GM18517 (cell line): ENCODE data around the gene UFSP1.

Experiments used
- ATAC-seq: cut with Tn5 transposase; IDR thresholded peaks from one replicate; pipeline ENCODE4 v1.9.1; 2021; ENCODE audit warnings: mild to moderate bottlenecking, moderate library complexity; ENCODE audit not compliant: unreplicated experiment

UFSP1 gene

GRCh38 chr7:100882785-100883526, 6.6 kb downstream of the UFSP1 start:
- no peak for ATAC-seq

DNA sequence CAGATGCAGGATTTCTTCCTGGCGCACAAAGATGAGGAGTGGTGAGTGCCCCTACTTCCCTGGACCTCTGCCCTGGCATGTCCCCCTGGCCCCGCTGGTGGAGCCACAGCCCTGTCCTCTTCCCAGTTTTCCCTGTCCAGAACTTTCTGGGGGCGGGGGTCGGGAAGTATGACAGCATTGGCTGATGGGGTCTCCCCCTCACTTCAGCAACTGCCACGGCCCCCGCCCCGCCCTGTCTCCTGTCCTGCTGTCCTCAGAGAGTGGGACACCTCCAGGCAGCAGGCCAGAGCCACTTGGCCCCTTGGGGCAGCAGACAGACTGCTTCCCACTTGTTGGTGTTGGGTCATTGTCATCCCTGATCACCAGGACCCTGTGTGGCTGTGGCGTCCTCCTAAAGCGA, 7.3 kb downstream of the UFSP1 start:
- no peak for ATAC-seq

DNA sequence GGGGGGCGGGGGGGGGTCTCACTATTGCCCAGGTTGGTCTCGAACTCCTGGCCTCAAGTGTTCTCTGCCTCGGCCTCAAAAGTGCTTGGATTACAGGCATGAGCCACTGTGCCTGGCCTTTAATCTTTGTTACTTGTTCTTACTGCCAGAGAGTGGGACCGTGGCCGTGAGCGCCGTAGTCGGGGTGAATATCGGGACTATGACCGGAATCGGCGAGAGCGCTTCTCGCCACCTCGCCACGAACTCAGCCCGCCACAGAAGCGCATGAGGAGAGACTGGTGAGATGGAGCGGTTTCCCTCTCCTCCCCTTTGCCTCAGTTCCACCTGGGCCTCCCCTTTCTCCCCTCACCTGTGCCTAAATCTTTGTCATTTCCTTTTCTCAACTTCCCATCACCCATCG, 8.4 kb downstream of the UFSP1 start:
- ATAC-seq, result no peak

GRCh38 chr7:100880645-100881044, 8.9 kb downstream of the UFSP1 start:
- no peak for ATAC-seq

DNA sequence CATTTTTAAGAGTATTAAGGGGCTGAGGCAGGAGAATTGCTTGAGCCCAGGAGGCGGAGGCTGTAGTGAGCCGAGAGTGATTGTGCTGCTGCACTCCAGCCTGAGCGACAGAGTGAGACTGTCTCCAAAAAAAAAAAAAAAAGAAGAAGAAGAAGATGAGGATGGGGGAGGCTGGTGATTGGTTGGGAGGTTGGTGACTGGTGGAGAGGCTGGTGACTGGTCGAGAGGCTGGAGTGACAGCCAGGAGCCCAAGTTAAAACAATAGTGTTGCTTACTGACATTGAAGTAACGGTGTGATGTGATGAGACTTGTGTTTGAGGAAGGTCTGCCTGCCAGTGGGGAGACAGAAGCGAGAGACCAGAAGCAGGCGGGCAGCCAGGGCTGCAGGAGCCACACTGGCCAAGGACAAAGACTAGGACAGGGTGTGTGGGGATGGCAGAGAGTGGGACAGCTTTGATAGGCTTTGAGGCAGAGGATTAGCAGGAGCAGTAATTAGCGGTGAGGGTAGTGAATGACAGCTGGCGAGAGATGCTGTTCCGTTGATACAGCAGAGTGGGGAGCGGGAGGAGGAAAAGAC, 9.7 kb downstream of the UFSP1 start:
- ATAC-seq, result no peak

GRCh38 chr7:100878685-100879084, 10.8 kb downstream of the UFSP1 start:
- no peak for ATAC-seq

GRCh38 chr7:100878013-100878412, 11.5 kb downstream of the UFSP1 start:
- ATAC-seq, result no peak

DNA sequence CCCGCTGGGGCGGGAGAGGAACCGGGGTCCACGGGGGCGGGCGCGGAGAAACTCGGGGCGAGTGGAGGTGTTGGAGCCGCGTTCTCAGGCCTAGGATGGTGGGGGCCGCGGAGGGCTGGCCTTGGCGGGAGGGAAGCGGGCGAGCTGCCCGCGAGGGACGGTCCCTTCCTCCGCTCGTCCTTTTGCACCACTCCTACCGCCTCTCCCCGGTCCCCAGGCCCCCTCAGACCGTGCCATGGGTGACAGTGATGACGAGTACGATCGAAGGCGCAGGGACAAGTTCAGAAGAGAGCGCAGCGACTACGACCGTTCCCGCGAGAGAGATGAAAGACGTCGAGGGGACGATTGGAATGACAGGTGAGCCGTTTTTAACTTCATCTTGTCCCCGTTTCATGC, 14.2 kb downstream of the UFSP1 start:
- ATAC-seq, result no peak

DNA sequence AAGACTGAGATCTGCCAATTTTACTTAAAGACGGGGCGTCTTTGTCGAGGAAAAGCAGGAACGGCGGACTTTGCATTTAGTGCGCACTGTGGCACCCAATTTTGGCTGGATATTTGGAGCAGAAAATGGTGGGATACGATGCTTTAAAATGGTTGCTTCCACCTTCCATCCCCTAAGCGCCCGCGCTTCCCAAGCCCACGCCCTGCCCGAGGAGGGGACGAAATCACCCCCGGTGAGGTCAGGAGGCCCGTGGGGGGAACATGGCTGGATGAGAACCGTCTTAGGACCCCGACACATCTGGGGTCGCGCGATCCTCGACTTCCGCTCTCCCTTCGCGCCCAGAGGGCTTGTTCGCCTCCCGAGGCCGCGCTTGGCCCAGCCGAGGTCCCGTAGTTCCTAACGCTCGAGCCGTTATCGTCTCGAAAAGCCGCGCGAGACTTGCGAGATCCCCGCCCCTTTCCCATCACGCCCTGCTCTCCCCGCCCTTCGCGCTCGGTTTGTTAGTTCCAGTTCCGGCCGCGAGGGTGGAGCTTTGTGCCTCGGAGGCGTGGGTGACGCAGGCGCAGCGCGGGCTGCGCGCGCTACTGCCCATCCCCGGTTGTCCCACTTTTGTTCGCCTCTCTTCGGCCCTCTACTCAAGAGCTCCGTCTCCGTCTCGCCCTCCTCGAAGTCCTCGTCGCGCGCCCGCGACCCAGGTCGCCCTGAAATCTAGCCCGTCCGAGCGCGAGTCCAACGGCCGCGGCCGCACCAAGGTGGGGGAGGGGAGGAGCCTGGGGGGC, 14.7 kb downstream of the UFSP1 start, which contains the start of gene SRRT:
SRRT (plus strand) TSS at position 527 of the 779 bp plus-strand sequence. CDS start 488 bp downstream, outside the sequence.
- ATAC-seq, result peak; percentile 70

DNA sequence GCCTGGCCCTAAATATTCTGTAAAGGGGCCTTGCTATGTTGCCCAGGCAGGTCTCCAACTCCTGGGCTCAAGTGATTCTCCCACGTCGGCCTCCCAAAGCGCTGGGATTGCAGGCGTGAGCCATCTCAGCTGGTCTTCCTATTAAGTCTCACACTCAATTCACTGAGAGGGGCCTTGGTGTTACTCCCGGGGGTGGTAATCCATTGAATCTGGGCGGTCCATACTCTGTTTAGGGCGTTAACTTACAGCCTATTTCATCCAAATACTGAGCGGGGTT, 15.3 kb downstream of the UFSP1 start:
- ATAC-seq, result no peak

DNA sequence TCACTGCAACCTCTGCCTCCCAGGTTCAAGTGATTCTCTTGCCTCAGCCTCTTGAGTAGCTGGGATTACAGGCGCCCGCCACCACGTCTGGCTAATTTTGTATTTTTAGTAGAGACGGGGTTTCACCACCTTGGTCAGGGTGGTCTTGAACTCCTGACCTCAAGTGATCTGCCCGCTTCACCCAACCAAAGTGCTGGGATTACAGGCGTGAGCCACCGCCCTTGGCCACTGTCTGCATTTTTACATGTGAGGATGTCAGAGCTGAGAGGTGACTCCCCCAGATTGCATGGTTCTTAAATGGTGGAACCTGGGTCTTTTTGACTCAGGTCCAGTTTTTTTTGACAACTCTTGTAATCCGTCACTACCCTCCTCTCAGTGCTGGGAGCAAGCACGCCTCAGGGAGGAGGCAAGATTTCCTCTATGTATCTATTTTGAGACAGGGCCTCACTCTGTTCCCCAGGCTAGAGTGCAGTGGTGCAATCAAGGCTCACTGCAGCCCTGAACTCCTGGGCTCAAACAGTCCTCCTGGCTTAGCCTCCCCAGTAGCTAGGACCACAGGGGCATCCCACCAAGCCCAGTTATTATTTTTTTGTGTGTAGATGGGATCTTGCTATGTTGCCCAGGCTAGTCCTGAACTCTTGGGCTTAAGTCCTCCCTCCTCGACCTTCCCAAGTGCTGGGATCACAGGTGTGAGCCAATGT, 15.8 kb downstream of the UFSP1 start:
- ATAC-seq, result no peak

DNA sequence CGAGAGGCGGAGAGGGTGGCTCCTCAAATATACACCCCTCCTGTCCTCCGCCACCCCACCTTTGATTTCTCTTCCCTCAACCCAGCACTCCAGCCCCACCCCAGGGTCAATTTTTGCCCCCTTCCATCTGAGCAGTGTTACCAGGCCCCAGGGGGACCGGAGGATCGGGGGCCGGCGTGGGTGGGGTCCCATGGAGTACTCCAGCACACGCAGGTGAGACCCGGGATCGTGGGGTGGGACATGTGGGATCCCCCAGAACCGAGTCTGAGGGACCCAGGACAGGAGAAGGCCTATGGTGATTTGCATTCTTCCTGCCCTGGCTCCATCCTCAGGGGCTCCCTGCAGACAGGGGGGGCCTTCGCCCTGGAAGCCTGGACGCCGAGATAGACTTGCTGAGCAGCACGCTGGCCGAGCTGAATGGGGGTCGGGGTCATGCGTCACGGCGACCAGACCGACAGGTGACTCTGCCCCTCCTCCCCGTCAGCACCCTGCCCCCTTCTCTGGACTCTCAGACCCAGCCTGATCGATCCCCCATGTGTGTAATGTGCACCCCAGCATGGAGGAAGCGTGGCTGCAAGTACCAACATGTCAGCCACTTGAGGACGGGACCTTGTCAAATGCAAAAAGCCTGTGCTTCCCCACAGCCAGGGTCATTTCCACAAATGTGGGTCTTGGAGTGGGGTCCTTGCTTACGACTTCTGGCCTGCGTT, 21.6 kb downstream of the UFSP1 start:
- ATAC-seq, result no peak

- no peak for ATAC-seq
Observed at GRCh38 chr7:100867040-100867775, 22.3 kb downstream of the UFSP1 start, which contains the start of gene TRIP6. Gene TRIP6, plus strand, starts transcription at chr7:100867387. Its CDS starts 111 bp downstream, at chr7:100867498.

DNA sequence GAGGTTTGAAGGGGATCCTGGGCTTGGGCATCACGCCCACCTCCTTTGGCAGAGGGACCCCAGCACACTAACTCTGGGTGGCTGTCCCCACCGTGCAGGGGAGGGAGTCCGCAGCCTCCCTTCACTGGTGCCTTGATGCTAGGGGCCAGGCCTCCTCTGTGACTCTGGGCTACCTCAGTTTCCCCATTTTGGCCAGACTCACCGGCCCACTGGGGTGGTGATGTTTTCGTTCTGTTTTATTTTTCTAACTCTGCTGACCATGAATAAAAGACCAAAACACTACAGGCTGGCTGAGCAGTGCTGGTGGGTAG, 22.8 kb downstream of the UFSP1 start:
- no peak for ATAC-seq

DNA sequence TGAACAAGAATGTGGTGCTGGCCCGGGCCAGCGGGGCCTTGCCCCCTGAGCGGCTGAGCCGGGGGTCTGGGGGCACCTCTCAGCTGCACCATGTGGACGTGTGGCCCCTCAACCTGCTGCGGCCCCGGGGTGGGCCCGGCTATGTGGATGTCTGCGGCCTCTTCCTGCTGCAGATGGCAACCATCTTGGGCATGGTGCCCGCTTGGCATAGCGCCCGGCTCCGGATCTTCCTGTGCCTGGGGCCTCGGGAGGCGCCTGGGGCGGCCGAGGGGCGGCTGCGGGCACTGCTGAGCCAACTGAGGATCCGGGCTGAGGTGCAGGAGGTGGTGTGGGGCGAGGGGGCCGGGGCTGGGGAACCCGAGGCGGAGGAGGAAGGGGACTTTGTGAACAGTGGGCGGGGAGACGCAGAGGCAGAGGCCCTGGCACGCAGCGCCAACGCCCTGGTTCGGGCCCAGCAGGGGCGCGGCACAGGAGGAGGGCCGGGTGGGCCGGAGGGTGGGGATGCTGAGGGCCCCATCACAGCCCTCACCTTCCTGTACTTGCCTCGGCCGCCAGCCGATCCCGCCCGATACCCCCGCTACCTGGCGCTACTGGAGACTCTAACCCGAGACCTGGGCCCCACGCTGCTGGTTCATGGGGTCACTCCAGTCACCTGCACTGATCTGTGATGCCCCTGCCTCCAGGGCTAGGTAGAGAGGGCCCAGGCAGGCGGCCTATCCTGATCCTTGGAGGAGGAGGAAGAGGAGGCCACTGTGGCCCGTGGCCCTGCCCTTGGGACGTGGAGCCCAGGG, 23.4 kb downstream of the UFSP1 start:
- ATAC-seq, result no peak

DNA sequence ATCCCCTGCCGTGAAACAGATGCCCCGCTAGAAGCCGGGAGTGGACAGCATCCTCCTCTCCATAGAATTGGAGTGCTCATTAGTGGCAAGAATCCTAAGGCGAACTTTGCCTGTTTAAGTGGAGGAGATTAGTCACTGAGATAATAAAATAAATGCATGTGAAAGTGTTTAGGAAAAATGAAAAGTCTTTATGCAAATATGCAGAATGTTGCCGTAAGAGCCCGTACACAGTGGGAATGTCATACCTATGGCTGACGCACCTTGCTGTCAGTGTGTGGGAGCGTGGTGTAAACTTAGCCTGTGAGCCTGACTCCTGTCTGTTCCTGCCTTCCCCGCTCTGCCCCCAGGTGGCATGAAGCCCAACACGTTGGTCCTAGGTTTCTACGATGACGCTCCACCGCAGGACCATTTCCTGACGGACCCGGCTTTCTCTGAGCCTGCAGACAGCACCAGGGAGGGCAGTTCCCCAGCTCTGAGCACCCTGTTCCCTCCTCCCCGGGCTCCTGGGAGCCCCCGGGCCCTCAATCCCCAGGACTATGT, 24.1 kb downstream of the UFSP1 start:
- ATAC-seq, result no peak

- ATAC-seq, result no peak
Observed at GRCh38 chr7:100864263-100864845, 25.2 kb downstream of the UFSP1 start.

DNA sequence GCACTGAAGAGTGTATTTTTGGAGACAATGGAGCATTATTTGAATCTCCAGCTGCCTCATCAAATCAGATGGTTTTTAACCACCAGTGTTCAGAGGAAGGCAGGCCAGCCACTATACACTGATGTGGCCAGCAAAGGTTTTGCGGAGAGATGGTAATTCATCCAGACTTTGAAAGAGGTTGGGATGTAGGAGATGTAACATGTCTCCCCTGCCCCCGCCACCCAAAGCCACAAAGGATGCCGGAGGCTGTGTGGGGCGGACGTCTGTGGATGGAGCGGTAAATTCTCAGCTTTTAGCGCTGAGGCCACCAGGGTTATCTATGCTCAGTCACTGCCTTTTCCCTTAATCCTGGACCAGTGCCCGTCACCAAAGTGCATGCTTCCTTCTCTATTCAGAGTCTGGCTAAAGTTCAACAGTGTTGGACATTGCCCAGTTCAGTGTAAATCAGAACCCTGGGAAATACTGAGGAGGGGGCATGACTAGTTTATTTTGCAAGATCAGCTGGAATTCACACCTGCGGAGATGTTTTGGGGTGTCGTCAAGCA, 26.0 kb downstream of the UFSP1 start:
- no peak for ATAC-seq

DNA sequence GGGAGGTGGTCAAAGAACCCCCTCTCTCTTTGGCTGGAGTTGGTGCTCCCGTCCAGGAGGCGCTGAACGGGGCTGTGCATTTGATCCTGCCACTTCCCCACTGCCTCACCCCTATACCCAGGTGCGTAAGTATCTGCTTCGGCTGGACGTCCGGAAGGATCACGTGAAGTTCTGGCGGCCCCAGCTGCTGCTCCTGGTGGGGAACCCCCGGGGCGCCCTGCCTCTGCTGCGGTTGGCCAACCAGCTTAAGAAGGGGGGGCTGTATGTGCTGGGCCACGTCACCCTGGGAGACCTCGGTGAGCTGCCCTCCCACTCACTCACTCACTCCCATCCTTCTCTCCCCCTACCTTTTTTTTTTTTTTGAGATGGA, 27.9 kb downstream of the UFSP1 start:
- ATAC-seq, result no peak
